GM19043 (cell line): Measurements from ENCODE around the gene PAEP.
"Not testable (repeated sequence)": the region's sequence is repeated elsewhere in the genome, so short reads cannot be mapped to it uniquely, and the experiment has no call there.

Experiments
- ATAC-seq: cut with Tn5 transposase; IDR thresholded peaks from one replicate; pipeline ENCODE4 v1.9.1; 2021; ENCODE audit warnings: low read depth; ENCODE audit not compliant: unreplicated experiment

Gene PAEP

DNA sequence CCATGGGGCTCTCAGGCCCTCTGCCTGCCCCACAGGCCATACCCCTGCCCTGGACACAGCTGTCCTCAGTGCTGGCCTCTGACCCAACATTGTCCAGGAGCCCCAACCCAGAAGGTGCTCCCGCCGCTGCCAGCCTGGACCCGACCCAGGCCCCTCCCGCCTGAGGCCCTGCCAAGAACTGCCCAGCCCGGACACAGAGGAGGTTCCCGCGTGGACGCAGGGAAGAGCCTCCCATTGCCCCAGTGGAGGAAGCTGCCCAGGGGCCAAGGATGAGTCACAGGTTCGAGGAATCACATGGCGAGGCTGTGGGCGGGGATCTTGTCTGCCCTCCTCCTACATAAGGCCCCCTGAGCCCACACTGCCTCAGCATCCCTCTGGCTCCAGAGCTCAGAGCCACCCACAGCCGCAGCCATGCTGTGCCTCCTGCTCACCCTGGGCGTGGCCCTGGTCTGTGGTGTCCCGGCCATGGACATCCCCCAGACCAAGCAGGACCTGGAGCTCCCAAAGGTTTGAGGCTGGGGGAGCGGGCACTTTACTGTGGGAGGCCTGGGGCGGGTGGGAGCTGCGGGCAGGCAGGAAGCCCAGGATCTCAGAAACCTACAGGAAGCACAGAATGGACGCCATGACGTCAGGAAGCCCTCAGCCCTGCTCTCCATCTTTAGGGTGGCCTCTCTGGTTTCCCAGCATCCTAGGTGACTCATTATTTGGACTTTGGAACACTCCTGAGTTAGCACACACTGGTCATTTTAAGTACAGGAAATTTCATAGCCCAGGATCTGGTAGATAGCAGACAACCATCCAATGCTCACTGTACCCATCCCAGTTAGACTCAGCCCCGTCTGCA is at the start of gene PAEP:
Gene PAEP (plus strand): TSS at position 366 of the 844 bp plus-strand sequence.
- ATAC-seq, result no peak

DNA sequence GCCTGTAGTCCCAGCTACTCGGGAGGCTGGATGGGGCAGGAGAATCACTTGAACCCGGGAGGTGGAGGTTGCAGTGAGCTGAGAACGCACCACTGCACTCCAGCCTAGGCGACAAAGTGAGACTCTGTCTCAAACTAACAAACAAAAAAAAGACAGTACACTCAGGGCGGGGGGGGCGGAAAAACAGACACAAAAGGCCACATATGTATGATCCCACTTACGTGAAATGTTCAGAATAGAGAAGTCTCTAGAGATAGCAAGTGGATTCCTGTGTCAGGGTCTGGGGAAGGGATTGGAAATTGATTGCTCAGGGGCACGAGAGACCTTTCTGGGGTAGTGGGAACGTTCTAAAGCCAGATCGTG is 49.3 kb upstream of the PAEP start:
- ATAC-seq, result no peak

GRCh38 chr9:135512904-135513303 is 48.7 kb upstream of the PAEP start:
- no peak for ATAC-seq

DNA sequence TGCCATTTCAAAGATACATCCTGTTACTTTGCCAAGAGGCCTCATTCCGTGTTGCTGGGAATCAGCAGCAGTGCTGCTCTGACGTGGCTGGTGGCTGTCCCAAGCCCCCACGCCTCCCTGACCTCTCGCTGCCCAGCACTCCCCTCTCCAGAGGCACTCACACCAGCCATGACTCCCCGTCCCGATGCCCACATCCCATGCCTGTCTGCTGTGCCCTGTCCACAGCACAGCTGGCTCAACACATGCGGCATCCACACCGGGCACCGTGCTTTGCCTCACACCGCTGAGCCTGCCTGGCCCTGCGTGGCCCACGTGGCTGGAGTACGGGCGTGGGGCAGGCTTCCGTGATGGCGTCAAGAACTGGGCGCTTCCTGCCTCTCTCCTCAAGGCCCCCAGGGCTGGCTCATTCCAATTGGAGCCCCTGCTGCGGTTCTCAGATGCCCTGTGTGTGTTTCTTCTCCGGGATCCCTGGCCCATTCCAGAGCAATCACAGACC is 48.2 kb upstream of the PAEP start:
- no peak for ATAC-seq

- ATAC-seq, result not testable (repeated sequence)
These were observed 47.6 kb upstream of the PAEP start for GRCh38 chr9:135513906-135514305.

DNA sequence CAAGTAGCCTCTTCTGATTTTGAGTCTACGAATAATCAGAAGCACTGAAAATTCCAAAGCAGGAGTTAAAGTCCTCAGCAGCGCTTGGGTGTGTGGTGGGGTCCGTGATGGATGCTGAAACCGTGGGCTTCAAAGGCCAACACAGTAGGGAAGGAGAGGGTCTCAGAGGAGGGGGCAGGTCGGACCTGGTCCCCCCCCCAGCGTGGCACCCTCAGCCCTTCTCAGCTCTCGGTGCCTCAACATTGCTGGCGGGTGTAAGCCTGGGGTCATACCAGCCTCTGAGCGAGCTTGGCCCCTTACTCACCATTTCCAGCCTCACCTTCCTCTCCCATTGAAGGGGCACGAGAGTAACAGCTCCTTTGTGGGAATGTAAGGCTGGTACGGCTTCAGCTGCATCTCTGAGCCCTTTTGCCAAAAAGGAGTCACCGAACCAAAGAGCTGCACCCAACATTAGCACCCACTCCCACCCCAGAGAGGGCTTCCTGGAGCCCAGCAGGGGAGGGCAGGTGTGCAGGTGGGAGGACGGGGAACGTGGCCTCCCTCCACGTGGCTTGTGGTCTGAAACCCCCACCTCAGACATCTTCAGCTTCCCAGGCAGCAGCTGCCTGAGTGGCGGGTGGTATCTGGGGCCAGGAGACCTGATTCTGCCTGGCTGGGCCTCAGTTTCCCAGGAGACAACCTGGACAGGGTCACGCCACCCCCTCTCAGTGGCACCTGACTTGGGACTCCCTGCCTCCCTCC is 47.0 kb upstream of the PAEP start:
- ATAC-seq, result no peak

DNA sequence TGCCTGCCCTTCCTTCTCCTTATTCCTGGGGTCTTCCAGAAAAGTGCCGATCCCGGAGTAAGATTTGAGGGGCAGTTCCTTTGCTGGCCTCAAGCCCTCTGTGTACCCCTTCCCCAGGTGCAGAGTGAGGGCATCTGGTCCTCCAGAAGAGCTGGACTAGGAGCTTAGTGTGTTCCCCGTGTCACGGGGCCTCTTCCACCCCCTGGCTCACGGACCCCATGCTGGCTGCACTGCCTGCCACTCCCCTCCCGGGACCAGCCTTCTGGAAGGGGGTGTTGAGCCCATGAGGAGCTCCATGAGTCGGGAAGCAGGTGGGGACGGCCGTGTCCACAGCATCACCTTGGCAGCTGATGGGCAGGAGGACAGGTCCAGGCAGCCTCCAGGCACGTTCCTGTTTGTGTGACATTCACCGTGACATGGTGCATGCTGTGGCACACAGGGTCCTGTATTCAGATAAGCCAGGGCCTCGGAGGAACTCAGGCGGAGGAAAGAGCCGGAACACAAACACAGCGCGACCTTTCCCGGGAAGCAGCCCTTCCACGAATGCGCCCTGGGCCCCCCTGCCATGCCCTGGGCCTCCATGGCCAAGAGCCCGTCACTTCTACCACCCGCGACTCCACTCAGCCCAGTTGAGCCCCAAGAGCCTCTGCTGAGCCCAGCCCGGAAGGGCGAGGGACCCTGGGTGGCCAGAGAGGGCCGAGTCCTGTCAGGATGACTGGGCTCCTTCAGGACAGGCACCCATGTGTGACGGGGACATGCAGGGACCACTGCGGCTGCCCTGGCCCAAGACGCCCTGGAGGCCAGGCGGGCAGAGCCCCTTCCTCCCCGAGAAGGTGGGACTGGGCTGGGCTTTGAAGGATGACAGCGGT is 46.2 kb upstream of the PAEP start:
- no peak for ATAC-seq

- no peak for ATAC-seq
These were observed 45.3 kb upstream of the PAEP start for GRCh38 chr9:135516132-135516860.

- no peak for ATAC-seq
These were observed 44.1 kb upstream of the PAEP start for GRCh38 chr9:135517407-135517822.

DNA sequence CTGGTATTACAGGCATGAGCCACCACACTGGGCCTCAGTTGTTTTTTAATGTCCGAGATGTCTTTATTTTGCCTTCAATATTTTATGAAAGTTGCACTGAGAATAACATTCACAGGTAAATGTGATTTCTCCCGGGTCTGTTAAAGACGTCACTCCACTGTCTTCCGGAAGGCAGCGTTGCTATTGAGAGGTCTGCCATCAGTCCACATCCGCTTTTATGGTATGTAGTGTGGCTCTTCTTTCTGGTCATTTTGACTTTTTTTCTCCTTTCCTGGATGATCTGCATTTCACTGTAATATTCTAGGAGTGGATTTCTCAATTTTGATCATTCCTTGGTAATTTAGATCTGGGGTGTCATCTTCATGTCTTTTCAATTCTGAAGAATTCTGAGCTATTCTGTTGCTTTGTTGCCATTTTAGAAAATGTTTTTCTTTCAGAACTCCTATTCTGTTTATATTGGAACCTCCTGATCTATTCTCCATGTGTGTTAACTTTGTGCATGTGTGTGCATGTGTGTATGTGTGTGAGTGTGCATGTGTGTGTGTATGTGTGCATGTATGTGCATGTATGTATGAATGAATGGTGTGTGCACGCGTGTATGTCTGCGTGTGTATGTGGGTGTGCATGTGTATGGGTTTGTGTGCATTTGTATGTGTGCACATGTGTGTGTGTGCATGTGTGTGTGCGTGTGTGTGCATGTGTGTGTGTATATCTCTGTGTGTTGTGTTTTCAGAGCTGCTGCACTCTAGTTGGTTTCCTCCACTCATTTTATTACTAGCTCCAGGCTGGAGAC is 42.2 kb upstream of the PAEP start:
- no peak for ATAC-seq

DNA sequence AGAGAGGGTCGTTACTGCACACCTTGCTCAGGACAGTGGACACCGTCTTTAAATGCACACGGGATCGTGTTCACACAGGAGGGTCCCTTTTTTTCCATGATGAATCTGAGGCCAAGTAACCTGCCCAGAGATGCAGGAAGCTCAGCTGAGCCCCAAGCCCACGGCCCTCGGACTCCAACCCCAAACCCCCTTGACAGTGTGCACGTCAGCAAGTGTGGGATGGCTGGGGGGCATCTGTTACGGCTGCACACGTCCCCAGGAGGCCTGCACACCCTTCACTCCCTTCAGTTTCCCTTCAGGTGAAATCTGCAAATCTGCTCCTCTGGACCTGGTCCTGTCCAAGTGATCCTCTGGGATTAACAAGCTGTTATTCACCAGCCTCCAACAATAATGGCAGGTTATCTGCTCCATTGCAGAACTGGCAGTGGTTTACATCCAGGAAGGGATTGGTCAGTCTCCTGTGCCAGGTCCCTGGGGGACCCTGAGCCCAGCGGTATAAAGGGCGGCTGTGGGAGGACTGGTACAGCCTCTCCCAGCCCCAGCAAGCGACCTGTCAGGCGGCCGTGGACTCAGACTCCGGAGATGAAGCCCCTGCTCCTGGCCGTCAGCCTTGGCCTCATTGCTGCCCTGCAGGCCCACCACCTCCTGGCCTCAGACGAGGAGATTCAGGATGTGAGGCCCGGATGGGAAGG is 40.5 kb upstream of the PAEP start, which contains the start of gene LCN1:
Gene LCN1 (plus strand): TSS at position 525 of the 692 bp plus-strand sequence. CDS start 58 bp downstream, at position 583.
- no peak for ATAC-seq

GRCh38 chr9:135521608-135522095 is 39.9 kb upstream of the PAEP start:
- no peak for ATAC-seq

- ATAC-seq, result no peak
These were observed 39.2 kb upstream of the PAEP start for GRCh38 chr9:135522137-135522877.

- no peak for ATAC-seq
These were observed 38.6 kb upstream of the PAEP start for GRCh38 chr9:135522931-135523330.

DNA sequence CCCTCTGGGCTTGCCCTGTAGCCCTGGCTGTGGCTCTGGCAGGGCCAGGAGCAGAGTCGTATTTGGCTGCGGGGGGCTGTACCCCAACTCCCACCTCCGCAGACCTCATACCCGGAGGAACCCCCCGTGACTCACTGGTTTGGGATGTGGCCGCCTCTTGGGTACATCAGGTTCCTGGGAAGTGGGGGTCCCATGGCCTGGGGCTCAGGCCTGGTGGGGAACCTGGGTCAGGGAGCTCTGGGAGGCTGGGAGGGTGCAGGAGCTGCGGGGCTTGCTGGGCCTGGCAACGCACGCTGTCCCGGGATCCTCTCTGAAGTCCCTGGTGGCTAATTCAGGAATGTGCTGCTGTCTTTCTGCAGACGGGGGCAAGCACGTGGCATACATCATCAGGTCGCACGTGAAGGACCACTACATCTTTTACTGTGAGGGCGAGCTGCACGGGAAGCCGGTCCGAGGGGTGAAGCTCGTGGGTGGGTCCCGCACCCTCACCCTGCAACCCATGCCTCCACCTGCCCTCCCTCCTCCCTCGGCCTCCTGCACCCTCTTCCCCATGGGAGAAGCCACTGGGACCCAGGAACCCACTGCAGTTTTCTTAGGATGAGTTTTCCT is 37.9 kb upstream of the PAEP start:
- no peak for ATAC-seq

DNA sequence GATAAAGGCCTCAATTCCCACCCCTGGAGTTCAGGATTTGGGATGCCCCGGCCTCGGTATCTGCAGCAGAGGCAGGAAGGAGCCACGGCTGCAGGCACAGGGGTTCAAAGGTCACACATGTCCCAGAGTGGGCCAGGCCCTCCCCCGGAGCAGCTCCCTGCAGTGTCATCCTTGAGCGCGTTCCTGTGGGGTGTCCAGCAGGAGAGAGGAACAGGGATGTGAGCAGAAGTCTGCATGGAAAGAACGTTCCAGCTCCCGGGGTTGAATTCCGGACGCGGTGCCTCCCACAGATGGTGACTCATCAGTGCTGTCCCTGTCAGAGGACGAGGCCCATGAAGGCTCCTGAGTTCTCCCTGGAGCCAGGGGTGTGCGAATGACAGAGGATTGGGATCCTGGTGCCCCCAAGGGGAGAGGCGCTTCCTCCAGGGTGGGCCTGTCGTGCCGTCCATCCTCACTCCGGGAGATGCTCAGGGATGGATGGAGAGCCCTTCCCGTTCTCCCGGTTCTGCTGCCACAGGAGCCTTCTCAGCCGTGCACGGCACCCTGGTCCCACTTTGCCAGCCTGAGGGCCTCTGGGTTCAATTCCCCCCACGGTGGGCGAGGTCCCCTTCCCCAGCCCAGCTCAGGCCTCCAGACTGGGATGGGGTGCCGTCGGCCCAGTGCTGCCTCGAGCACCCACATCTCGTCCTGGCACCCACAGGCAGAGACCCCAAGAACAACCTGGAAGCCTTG is 37.3 kb upstream of the PAEP start:
- ATAC-seq, result no peak
